ENCODE results near the gene ASIC3.
A peak's percentile ranks its signal among the peaks of the same experiment; 100 is the strongest.
"Not testable (repeated sequence)": the region's sequence is repeated elsewhere in the genome, so short reads cannot be mapped to it uniquely, and the experiment has no call there.

The ASIC3 gene

GRCh38 chr7:151033864-151034249 is 14.5 kb upstream of the ASIC3 start:
- DNase-seq = no peak

GRCh38 chr7:151034312-151035025 is 13.9 kb upstream of the ASIC3 start:
- DNase-seq = no peak

DNA sequence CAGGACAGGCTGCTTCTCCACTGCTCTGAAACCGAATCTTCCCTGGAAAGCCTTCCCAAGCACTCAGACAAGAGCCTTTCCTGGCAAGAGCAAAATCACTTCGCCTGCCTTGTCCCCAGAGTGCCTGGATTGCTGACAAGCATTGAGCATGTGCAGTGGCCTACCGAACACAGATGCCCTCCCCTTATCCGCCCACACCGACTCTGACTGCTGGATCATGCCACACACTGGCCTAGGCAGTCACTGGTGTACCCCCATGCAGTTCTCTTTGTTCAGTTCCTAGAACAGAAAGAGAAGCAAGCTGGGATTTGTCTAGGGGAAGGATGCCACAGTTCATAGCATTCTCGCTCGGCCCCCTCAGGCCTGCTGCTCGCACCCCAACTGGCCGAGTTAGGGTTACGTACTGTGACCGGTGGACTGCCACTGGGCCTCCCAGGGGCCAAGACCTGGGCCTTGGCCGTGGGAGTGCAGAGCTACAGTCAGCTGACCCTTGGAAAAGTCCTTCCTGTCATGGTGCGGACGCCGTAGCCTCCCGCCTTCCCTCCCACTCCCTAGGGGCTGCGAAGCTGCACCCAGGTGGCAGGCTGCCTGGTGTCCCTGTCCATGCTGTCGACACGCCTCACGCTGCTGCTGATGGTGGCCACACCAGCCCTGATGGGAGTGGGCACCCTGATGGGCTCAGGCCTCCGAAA is 13.2 kb upstream of the ASIC3 start:
- no peak for DNase-seq

DNA sequence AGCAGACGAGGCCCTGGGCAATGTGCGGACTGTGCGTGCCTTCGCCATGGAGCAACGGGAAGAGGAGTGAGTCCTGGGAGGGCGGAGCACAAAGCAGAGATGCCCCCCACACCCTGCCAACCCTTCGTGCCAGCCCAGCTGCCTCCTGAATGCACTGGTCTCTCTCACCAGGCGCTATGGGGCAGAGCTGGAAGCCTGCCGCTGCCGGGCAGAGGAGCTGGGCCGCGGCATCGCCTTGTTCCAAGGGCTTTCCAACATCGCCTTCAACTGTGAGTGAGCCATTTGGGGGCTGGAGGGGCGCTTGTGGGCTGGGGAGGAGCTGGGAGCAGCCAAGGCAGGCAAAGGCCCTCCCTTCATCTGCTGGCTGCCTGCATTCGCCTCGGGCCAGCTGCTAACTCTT is 12.4 kb upstream of the ASIC3 start:
- DNase-seq = no peak

GRCh38 chr7:151038951-151039849 is 9.1 kb upstream of the ASIC3 start:
- peak in 2 of 5 experiments; percentile 30 to 58 for DNase-seq

DNA sequence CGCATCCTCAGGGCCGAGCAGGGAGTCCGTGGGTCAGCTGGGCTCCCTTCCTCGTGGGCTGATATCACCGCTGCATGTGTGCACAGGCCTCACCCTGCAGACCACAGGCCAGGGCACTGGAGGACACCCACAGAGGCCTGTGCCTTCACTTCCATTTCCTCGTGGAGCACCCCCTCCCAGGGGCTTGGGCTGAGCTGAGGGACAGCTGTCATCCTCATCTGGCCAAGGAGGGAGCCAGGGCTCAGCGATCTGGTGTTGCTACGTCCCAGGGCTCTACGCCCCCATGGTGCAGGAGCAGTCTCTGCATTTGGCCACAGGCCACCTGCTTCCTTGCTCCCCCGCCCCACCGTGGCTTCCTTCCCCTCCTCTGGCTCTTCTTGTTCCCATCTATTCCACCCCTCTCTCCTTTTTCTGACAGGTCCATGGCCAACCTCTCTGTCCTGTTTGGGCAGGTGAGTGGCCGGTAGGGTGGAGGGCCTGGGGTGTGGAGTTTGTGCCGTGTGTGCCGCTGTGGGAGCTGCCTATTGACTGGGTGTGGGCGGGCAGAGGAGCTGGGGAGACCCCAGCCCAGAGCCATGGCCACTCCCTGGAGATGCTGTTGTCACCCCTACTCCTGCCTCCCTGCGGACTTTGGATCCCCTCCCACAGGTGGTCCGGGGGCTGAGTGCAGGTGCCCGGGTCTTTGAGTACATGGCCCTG is 8.3 kb upstream of the ASIC3 start:
- no peak for DNase-seq

GRCh38 chr7:151040616-151041375 is 7.5 kb upstream of the ASIC3 start:
- no peak for DNase-seq

DNA sequence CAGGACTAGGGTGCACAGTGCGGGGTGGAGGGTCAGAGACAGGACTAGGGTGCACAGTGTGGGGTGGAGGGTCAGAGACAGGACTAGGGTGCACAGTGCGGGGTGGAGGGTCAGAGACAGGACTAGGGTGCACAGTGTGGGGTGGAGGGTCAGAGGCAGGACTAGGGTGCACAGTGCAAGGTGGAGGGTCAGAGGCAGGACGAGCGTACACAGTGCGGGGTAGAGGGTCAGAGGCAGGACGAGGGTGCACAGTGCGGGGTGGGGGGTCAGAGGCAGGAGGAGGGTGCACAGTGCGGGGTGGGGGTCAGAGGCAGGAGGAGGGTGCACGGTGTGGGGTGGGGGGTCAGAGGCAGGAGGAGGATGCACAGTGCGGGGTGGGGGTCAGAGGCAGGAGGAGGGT is 4.9 kb upstream of the ASIC3 start:
- DNase-seq = not testable (repeated sequence)

DNA sequence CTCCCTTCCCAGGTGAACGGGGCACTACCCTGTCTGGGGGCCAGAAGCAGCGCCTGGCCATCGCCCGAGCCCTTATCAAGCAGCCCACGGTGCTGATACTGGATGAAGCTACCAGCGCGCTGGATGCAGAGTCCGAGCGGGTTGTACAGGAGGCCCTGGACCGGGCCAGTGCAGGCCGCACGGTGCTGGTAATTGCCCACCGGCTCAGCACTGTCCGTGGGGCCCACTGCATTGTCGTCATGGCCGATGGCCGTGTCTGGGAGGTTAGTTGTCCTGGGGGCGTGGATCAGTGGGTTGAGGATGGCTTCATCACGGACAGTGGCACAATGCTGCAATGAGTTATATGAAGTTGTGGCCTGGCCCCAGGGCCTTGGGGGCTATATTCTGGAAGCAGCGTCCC is 4.4 kb upstream of the ASIC3 start:
- DNase-seq = no peak

GRCh38 chr7:151045262-151045661 is 3.1 kb upstream of the ASIC3 start:
- no peak for DNase-seq

GRCh38 chr7:151045967-151046366 is 2.4 kb upstream of the ASIC3 start:
- no peak for DNase-seq

DNA sequence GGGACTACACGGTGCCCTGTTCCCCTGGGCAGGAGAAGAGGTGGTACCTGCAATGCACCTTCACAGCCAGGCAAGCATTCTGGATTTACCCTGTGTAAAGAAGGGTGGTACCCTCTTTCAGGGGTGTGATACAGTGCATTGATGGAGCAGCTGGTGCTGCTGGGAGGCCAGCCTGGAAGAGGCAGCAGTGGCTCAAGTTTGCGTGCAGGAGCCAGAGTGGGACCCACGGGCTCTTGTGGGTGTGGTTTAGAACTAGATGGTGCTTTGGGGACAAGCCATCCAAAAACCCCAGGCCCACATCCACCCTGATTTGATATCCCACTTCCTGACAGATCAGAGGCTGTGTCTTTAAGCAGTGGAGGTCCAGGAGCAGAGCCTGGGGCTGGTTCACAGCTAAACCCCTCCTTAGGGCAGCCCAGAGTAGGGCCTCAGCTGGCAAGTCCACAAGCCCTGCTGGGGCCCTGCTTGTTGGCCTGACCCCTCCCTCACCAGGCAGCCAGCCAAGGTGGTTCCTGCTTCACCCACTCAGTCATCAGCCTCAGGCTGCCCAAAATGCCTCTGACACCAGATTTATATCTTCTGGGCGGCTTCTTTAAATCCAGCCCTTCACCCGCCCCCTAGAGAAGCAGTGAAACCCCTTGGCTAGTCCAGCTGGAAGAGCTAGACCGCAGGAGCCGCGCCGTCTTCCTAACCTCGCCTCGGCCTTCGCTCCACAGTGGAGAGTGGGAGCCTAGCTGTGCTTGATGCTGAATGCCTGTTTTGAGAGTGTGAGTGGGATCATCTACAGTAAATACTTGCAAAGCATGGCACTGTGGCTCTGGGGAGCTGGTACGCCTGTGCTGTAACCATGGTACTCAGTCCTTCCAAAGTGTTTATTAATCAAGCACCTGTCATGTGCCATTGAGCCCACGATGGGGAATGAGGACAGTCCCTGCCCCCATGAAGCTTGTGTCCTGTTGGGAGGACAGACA is 1.4 kb upstream of the ASIC3 start:
- DNase-seq = no peak

- no peak for DNase-seq
Observed at GRCh38 chr7:151048911-151049463, 656 bp downstream of the ASIC3 start.

DNA sequence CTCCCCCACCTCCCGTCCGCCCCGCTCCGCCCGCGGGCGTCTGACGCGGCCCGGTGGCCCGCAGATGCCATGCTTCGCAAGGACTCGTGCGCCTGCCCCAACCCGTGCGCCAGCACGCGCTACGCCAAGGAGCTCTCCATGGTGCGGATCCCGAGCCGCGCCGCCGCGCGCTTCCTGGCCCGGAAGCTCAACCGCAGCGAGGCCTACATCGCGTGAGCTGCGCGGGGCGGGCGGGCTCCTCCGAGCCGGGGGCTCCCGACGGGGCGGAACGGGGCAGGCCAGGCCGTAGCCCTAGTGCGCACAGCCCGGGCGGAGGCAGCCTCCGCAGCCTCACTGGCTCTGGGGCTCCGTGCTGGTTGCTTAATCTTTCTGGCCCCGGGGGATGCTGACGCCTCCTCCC is 2.8 kb downstream of the ASIC3 start:
- DNase-seq = peak; percentile 20 to 80 (median 39)

GRCh38 chr7:151053096-151053495 is 4.8 kb downstream of the ASIC3 start:
- DNase-seq = no peak

DNA sequence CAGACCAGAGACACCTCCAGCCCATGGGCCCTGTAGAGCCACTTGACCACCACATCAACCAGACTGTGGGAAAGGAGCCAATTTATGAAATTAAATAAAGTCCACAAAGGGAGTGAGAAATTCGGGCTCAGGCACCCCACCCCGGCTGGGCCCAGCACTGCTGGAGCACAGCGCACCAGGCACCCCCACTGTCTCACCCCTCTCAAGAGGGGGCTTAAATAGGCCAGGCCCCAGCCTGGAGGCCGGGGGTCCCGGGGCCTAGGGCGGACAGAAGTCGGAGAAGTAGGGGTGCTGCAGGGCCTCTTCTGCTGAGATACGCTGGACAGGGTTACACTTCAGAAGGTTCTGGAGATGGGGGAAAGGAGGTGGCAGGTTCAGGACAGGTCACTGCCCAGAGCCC is 5.4 kb downstream of the ASIC3 start:
- DNase-seq = no peak

DNA sequence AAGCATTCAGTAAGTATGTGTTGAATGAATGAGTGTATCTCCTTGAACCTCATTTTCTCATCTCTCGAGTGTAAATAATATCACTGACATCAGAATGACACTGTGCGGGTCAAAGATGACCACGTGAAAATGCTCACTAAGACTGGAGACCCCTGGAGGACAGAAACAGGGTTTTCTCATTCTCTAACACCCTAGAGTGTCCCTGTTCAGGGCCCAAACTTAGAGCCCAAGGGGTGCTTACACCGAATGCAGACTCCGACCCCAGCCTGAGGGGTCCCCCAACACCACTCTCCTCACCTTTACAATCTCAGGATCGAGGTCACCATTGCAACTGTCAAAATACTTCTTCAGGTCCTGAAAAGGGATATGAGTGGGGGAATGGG is 7.9 kb downstream of the ASIC3 start:
- DNase-seq = no peak

DNA sequence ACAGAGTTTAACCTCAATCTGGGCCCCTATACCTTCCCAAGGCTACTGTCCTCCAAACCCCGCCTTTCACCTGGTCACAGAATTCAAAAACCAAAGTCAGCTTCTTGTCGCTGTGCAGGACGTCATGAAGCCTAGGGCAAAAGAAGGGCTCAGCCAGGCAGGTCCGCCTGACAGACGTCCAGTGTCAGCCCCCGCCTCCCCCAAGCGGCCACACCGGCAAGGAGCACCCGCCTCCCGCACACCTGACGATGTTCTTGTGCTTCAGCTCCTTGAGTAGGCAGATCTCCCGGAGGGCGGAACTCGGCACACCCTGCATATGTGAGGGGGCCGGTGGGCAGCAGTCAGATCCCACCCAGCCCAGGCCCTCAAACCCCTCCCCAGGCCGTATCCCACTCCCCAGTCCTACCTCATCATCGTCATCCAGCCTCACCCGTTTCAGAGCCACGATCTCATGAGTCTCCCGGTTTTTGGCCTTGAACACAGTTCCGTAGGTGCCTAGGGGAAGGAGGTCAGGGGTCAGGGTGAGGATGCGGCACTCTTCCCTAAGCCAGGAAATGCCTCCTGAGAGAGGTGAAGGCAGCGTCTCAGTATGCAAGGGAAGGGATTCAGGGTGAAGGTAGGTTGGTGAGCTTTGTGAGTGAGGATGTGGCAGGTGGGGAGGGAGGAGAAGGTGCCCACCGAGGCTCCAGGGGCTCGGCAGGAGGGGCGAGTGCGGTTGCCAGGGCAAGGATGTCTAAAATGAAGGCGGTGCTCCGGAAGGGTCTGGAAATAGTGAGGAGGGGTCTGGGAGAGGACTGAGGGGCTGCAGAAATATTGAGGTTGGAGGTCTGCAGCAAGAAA is 8.6 kb downstream of the ASIC3 start:
- DNase-seq = no peak

GRCh38 chr7:151057506-151057988 is 9.2 kb downstream of the ASIC3 start, which contains the start of gene CDK5:
CDK5 (minus strand) TSS chr7:151057897; CDS start chr7:151057848, 49 bp downstream.
- no peak for DNase-seq

All from T-helper 2 cell (primary cell).